IMR-90 (cell line): ENCODE data around the gene C1orf74. TPM values are rescaled to one million over a fixed set of nuclear protein-coding genes. Genes with fewer than 3 reads are reported as not detected.

Experiments
- ATAC-seq: fragments of 200-7000 bp; cut with Tn5 transposase; 2 replicates; pipeline ENCODE4 v1.9.1; 2020; ENCODE audit warnings: low read depth, mild to moderate bottlenecking, moderate library complexity
- BruUV-seq: library from RNA; stranded (reverse); fragments of 400-500 nt; replicated peaks from 2 replicates; lab custom pipeline; 2021; lab: Mats Ljungman, UMichigan
- CTCF ChIA-PET: fragments of 300-600 bp; formaldehyde crosslinking; extraction: SDS; loops from one replicate; lab custom pipeline; 2021; ENCODE audit warnings: antibody characterized with exemption; lab: Yijun Ruan, JAX
- POLR2A ChIA-PET: fragments of 300-600 bp; sonication (Branson Sonifier 250); formaldehyde crosslinking; loops from one replicate; lab custom pipeline; 2022; ENCODE audit warnings: antibody characterized with exemption; ENCODE audit not compliant: unreplicated experiment; lab: Charles Lee
- DNase-seq: peaks from one replicate; pipeline ENCODE4 v3.0.0; 2013
- H2AFZ ChIP-seq: replicated peaks from 2 replicates; pipeline ENCODE3; 2013; ENCODE audit warnings: low read length, mild to moderate bottlenecking; ENCODE audit not compliant: poor library complexity
- H2AK5ac ChIP-seq: 2 replicates; pipeline ENCODE4 v1.6.1; 2013; ENCODE audit warnings: low read depth, low read length, inconsistent platforms
- H2AK9ac ChIP-seq: replicated peaks from 2 replicates; pipeline ENCODE3; 2013; ENCODE audit warnings: mild to moderate bottlenecking, low read depth, low read length, moderate library complexity; ENCODE audit not compliant: poor library complexity
- H2BK120ac ChIP-seq: 2 replicates; pipeline ENCODE4 v1.6.1; 2013; ENCODE audit warnings: low read depth, low read length, inconsistent platforms
- H2BK15ac ChIP-seq: 3 replicates; pipeline ENCODE4 v1.6.1; 2013; ENCODE audit warnings: low read depth, low read length, inconsistent platforms
- H2BK20ac ChIP-seq: 2 replicates; pipeline ENCODE4 v1.6.1; 2013; ENCODE audit warnings: low read depth, mild to moderate bottlenecking, inconsistent platforms, low read length, moderate library complexity
- H2BK5ac ChIP-seq: 2 replicates; pipeline ENCODE4 v1.6.1; 2013; ENCODE audit warnings: mild to moderate bottlenecking, low read depth, low read length, inconsistent platforms; ENCODE audit not compliant: poor library complexity, severe bottlenecking
- H3K14ac ChIP-seq: replicated peaks from 2 replicates; pipeline ENCODE4 v1.6.1; 2013; ENCODE audit warnings: low read depth, low read length, inconsistent platforms
- H3K18ac ChIP-seq: 2 replicates; pipeline ENCODE4 v1.6.1; 2013; ENCODE audit warnings: low read depth, low read length, control low read depth
- H3K23ac ChIP-seq: 2 replicates; pipeline ENCODE4 v1.6.1; 2013; ENCODE audit warnings: low read depth, low read length, inconsistent platforms
- H3K27ac ChIP-seq: 2 replicates; pipeline ENCODE4 v1.5.1; 2013; ENCODE audit warnings: mild to moderate bottlenecking, control low read depth, low read length; ENCODE audit not compliant: insufficient read depth
- H3K27me3 ChIP-seq: 2 replicates; pipeline ENCODE4 v1.6.1; 2013; ENCODE audit warnings: low read length; ENCODE audit not compliant: control insufficient read depth, insufficient read depth
- H3K36me3 ChIP-seq: 2 replicates; pipeline ENCODE4 v1.6.1; 2013; ENCODE audit warnings: low read length, mixed read lengths; ENCODE audit not compliant: control insufficient read depth, insufficient read depth
- H3K4ac ChIP-seq: 2 replicates; pipeline ENCODE4 v1.6.1; 2013; ENCODE audit warnings: low read depth, low read length, inconsistent platforms
- H3K4me1 ChIP-seq: 2 replicates; pipeline ENCODE4 v1.6.1; 2013; ENCODE audit warnings: low read length, mixed read lengths; ENCODE audit not compliant: control insufficient read depth, insufficient read depth
- H3K4me2 ChIP-seq: 2 replicates; pipeline ENCODE4 v1.6.1; 2013; ENCODE audit warnings: low read depth, mild to moderate bottlenecking, control low read depth, low read length, moderate library complexity
- H3K4me3 ChIP-seq: 2 replicates; pipeline ENCODE4 v1.5.1; 2013; ENCODE audit warnings: low read depth, mild to moderate bottlenecking, control low read depth, low read length, moderate library complexity; ENCODE audit not compliant: insufficient read depth
- H3K56ac ChIP-seq: 2 replicates; pipeline ENCODE4 v1.6.1; 2013; ENCODE audit warnings: low read length, inconsistent platforms; ENCODE audit not compliant: insufficient read depth; ENCODE audit errors: extremely low read depth
- H3K79me1 ChIP-seq, 2 experiments: 2 replicates each; pipeline ENCODE4 v1.6.1; 2013; ENCODE audit warnings: low read length in 2 of 2, inconsistent platforms in 1 of 2, low read depth in 1 of 2
- H3K9ac ChIP-seq: 2 replicates; pipeline ENCODE4 v1.6.1; 2013; ENCODE audit warnings: low read depth, low read length, control low read depth
- H3K9me1 ChIP-seq: 2 replicates; pipeline ENCODE4 v1.6.1; 2013; ENCODE audit warnings: low read length, inconsistent platforms; ENCODE audit not compliant: insufficient read depth
- H3K9me3 ChIP-seq: 2 replicates; pipeline ENCODE4 v1.6.1; 2013; ENCODE audit warnings: low read length; ENCODE audit not compliant: control insufficient read depth, insufficient read depth
- H4K20me1 ChIP-seq: 2 replicates; pipeline ENCODE4 v1.6.1; 2013; ENCODE audit warnings: low read length, inconsistent platforms; ENCODE audit not compliant: insufficient read depth
- H4K5ac ChIP-seq: 2 replicates; pipeline ENCODE4 v1.6.1; 2013; ENCODE audit warnings: mild to moderate bottlenecking, low read depth, low read length, control low read depth
- H4K8ac ChIP-seq, 2 experiments: 2 replicates each; pipeline ENCODE4 v1.6.1; 2013; ENCODE audit warnings: low read depth in 2 of 2, low read length in 2 of 2, control low read depth in 1 of 2, inconsistent platforms in 1 of 2
- H4K91ac ChIP-seq: 2 replicates; pipeline ENCODE4 v1.6.1; 2013; ENCODE audit warnings: low read depth, low read length, inconsistent platforms; ENCODE audit not compliant: insufficient read depth
- FOS ChIP-seq: fragments of 150-350 bp; IDR thresholded peaks from 2 replicates; pipeline ENCODE4 v1.6.1; 2016; ENCODE audit warnings: low read depth, low read length
- WGBS, 2 experiments: methylation state at CpG; one replicate each; pipeline versions ENCODE4 v1.1.5 to v1.1.7; 2013; ENCODE audit warnings: missing lambda C conversion rate in 2 of 2; ENCODE audit not compliant: insufficient read length in 1 of 2; ENCODE audit errors: extremely low coverage in 2 of 2; 5-methylcytosine and 5-hydroxymethylcytosine counted together
- dilution Hi-C: fragments of 300-500 bp; cut with HindIII; formaldehyde crosslinking; loops from one replicate; pipeline ENCODE4 v1.14.3; 2018; ENCODE audit warnings: low sequenced_read_pairs; ENCODE audit not compliant: unreplicated experiment
- in situ Hi-C: fragments of 300-500 bp; cut with MboI; formaldehyde crosslinking; loops from 3 replicates; pipeline ENCODE4 v1.14.3; 2019; ENCODE audit warnings: low sequenced_read_pairs, inconsistent platforms, mixed read lengths
- intact Hi-C: fragments of 100-400 bp; cut with micrococcal nuclease; formaldehyde crosslinking; loops from 2 replicates; pipeline ENCODE4 v1.10.0; 2022
- polyA plus RNA-seq, 3 experiments: library from polyadenylated mRNA; depleted of rRNA; stranded (reverse); fragments of >200 nt; gene quantifications; 2 replicates each; pipeline ENCODE4 v1.2.3, GENCODE V29; 2012; ENCODE audit warnings: low replicate concordance in 1 of 3
- total RNA-seq: library from RNA; depleted of rRNA; stranded (reverse); fragments of >200 nt; gene quantifications from 2 replicates; pipeline ENCODE4 v1.2.3, GENCODE V29; 2012
- TF ChIP-seq, protein P1 (sequence below): conservative IDR thresholded peaks from 2 replicates; pipeline ENCODE4 v1.5.1; 2012; ENCODE audit warnings: mild to moderate bottlenecking, low read depth, low read length, improper control_type of control experiment
- TF ChIP-seq, protein P2 (sequence below): fragments of 150-350 bp; IDR thresholded peaks from 2 replicates; pipeline ENCODE4 v1.6.1; 2016; ENCODE audit warnings: low read depth, mild to moderate bottlenecking, low read length, moderate library complexity, borderline replicate concordance

Gene C1orf74
- total and polyA plus RNA-seq, 2 of the 4 experiments (the other 2 are of a cell fraction) = 1.1 to 4.3 TPM

DNA sequence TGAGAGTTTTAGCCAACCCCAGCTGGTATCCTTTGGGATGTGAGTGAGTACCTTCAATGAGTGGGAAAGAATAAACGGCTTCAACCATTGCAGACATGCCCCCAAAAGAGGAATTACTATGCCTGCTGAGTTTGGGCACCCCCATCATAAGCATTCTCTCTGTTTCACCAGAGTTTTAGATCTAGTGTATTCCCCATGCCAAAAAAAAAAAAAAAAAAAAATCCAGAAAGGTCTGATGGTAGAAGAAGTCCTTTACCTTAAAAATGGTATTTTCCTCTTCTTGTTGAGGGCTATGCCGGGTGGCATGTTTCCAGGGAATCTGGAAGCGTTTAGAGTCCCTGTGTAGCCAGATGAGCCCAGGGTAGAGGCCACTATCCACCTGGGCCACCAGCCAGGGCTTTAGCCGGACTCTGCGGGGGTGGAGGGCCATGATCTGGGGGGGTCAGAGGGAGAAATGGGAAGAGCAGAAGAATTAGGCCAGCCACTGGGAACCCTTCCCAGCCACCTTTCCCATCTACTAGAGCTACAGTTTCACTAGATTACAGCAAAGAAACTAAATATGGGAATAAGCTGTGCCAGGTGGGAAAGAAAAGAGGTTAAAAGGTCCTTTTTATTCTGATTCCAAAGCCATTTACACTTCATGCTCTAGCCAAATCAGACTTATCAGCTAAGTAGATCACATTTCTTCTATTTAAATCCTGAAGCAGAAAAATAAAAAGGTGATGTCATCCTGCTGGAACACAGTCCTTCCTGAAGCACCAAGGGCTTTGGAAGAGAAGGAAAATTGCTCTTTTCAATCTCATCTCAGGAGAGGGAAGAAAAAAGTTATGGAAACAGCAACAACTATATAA is 16.9 kb upstream of the C1orf74 start (continued):
- TF ChIP-seq FOS = no peak

DNA sequence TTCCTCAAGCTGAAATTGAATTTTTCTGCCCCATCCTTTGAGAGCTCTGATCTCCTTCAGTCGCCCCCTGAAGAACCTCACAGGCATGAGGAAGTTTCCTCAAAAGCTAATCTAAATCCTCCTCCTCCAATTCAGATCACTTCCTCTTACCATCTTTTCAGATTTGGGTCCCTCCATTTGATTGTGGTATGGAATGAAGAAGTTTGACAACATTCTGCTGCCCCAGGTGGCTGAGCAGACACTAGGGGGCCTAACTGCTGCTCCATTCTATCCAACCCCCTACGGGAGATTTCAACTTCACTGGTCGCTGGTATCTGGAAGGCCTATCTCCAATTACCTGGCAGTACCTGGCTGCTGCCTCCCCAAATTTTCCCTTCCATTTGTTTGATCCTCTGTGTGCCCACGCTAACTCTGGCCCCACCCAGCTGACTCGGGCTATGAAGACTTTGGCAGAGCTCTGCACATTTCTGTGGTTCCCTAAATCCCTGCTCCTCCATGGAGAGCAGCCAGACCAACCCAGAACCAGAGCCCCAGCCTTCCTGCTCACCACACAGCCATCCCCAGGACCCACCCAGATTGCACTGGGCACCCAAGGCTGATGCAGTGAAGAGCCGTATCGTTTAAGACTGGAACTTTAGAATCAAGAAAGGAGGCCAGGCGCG is 13.8 kb upstream of the C1orf74 start:
- Histone ChIP-seq H3K9me3 (no peaks in the 10 kb centered on the region), H3K14ac (no peak overlapping the region), H3K36me3 (no peaks in the 10 kb centered on the region), H2BK5ac (no peak overlapping the region), H3K56ac (no peak overlapping the region), H4K91ac (no peak overlapping the region), H3K4me2 (no peak overlapping the region), H3K4ac (no peak overlapping the region), H3K27ac (no peak overlapping the region), H2AK9ac (no peak overlapping the region), H3K9me1 (no peaks in the 10 kb centered on the region), H2BK120ac (no peak overlapping the region), H3K23ac (no peak overlapping the region; the same call in 1 of the 2 replicates), H3K79me1 (no peaks in the 10 kb centered on the region), H3K27me3 (peaks cover 4% of the 10 kb centered on the region; the same call in 1 of the 2 replicates), H4K8ac (no peak overlapping the region), H3K4me1 (no peaks in the 10 kb centered on the region), H4K5ac (no peak overlapping the region), H3K18ac (no peak overlapping the region), H2AK5ac (no peak overlapping the region), H4K20me1 (no peaks in the 10 kb centered on the region), H2AFZ (no peak overlapping the region), H2BK20ac (no peak overlapping the region), H3K4me3 (no peak overlapping the region), H3K9ac (no peak overlapping the region), H2BK15ac (no peak overlapping the region)
- ATAC-seq (no peak), DNase-seq (no peak)
- TF ChIP-seq, protein P1, sequence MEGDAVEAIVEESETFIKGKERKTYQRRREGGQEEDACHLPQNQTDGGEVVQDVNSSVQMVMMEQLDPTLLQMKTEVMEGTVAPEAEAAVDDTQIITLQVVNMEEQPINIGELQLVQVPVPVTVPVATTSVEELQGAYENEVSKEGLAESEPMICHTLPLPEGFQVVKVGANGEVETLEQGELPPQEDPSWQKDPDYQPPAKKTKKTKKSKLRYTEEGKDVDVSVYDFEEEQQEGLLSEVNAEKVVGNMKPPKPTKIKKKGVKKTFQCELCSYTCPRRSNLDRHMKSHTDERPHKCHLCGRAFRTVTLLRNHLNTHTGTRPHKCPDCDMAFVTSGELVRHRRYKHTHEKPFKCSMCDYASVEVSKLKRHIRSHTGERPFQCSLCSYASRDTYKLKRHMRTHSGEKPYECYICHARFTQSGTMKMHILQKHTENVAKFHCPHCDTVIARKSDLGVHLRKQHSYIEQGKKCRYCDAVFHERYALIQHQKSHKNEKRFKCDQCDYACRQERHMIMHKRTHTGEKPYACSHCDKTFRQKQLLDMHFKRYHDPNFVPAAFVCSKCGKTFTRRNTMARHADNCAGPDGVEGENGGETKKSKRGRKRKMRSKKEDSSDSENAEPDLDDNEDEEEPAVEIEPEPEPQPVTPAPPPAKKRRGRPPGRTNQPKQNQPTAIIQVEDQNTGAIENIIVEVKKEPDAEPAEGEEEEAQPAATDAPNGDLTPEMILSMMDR = no peak
- TF ChIP-seq, protein P2, sequence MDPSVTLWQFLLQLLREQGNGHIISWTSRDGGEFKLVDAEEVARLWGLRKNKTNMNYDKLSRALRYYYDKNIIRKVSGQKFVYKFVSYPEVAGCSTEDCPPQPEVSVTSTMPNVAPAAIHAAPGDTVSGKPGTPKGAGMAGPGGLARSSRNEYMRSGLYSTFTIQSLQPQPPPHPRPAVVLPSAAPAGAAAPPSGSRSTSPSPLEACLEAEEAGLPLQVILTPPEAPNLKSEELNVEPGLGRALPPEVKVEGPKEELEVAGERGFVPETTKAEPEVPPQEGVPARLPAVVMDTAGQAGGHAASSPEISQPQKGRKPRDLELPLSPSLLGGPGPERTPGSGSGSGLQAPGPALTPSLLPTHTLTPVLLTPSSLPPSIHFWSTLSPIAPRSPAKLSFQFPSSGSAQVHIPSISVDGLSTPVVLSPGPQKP = no peak
- in situ Hi-C loops (no loop called here), dilution Hi-C loops (no loop called here), intact Hi-C loops (no loop called here)
- BruUV-seq = no TSS peak
- CTCF ChIA-PET = no interaction called here
- POLR2A ChIA-PET = no interaction called here
- WGBS, 2 experiments = 56% methylated on average over 3 of the region's 9 CpGs; no CpG with 5 or more reads in 1 of the 2 experiments
